Urinary bladder (tissue), 4 donors: ENCODE measurements around the gene CEP95. TPM values are rescaled to one million over a fixed set of nuclear protein-coding genes. Genes with fewer than 3 reads are reported as not detected.
"Not testable (repeated sequence)": the region's sequence is repeated elsewhere in the genome, so short reads cannot be mapped to it uniquely, and the experiment has no call there.

ENCODE experiments used
- DNase-seq: peaks from one replicate; pipeline ENCODE4 v3.0.0-alpha.2; 2015; ENCODE audit errors: extremely low spot score
- H3K27ac ChIP-seq: one replicate; pipeline ENCODE4 v1.5.1; 2013; ENCODE audit warnings: low read depth, mild to moderate bottlenecking, moderate library complexity
- H3K36me3 ChIP-seq: one replicate; pipeline ENCODE4 v1.6.1; 2013; ENCODE audit warnings: mild to moderate bottlenecking, moderate library complexity; ENCODE audit not compliant: insufficient read depth
- H3K4me1 ChIP-seq: one replicate; pipeline ENCODE4 v1.6.1; 2013; ENCODE audit warnings: mild to moderate bottlenecking, moderate library complexity; ENCODE audit not compliant: insufficient read depth
- H3K4me3 ChIP-seq: one replicate; pipeline ENCODE4 v1.5.1; 2013; ENCODE audit warnings: low read depth, low read length
- WGBS: extraction: QIAGEN DNeasy Blood & Tissue Kit; methylation state at CpG from one replicate; pipeline ENCODE4 v1.1.7; 2013; 5-methylcytosine and 5-hydroxymethylcytosine counted together
- polyA plus RNA-seq: library from polyadenylated mRNA; stranded (reverse); fragments of 200-250 nt; gene quantifications from one replicate; pipeline ENCODE4 v1.2.3, GENCODE V29; 2013
- total RNA-seq: library from RNA; depleted of rRNA; stranded (reverse); fragments of >200 nt; gene quantifications from one replicate; pipeline ENCODE4 v1.2.3, GENCODE V29; 2014
- donor health status: healthy with polysubstance abuse.
- donor health status: healthy.

Gene CEP95
- total and polyA plus RNA-seq, 2 donors = 26.7 to 105 TPM

- no peak for DNase-seq
- WGBS = 98% methylated on average over 1 of the region's 1 CpG
- no peaks in the 10 kb centered on the region for H3K36me3 ChIP-seq
- no peak overlapping the region for H3K4me3 ChIP-seq
- H3K4me1 ChIP-seq = no peaks in the 10 kb centered on the region
- no peak overlapping the region for H3K27ac ChIP-seq
Measured at GRCh38 chr17:64480951-64481350, 25.8 kb upstream of the CEP95 start.

GRCh38 chr17:64484380-64484779, 22.4 kb upstream of the CEP95 start:
- no peak for DNase-seq

GRCh38 chr17:64488301-64488700, 18.5 kb upstream of the CEP95 start:
- Histone ChIP-seq H3K27ac (no peak overlapping the region), H3K4me3 (no peak overlapping the region), H3K36me3 (peaks cover 1% of the 10 kb centered on the region), H3K4me1 (no peaks in the 10 kb centered on the region)
- 97% methylated on average over 2 of the region's 2 CpGs for WGBS
- DNase-seq = no peak

More at GRCh38 chr17:64484380-64484779, 22.4 kb upstream of the CEP95 start:
- Histone ChIP-seq H3K27ac (no peak overlapping the region), H3K36me3 (no peaks in the 10 kb centered on the region), H3K4me3 (no peak overlapping the region), H3K4me1 (no peaks in the 10 kb centered on the region)
- WGBS = 93% methylated on average over 3 of the region's 3 CpGs

GRCh38 chr17:64491034-64491860, 15.5 kb upstream of the CEP95 start:
- Histone ChIP-seq H3K4me1 (no peaks in the 10 kb centered on the region), H3K27ac (no peak overlapping the region), H3K4me3 (no peak overlapping the region), H3K36me3 (peaks cover 1% of the 10 kb centered on the region)
- WGBS = 93% methylated on average over 13 of the region's 13 CpGs
- DNase-seq = no peak

- Histone ChIP-seq H3K27ac (no peak overlapping the region), H3K4me1 (no peaks in the 10 kb centered on the region), H3K36me3 (peaks cover 1% of the 10 kb centered on the region), H3K4me3 (no peak overlapping the region)
- no peak for DNase-seq
- WGBS = 84% methylated on average over 3 of the region's 3 CpGs
Measured at GRCh38 chr17:64491994-64492393, 14.8 kb upstream of the CEP95 start.

GRCh38 chr17:64492481-64493109, 14.2 kb upstream of the CEP95 start:
- H3K27ac ChIP-seq = no peak overlapping the region
- WGBS = 87% methylated on average over 6 of the region's 6 CpGs
- H3K4me3 ChIP-seq = no peak overlapping the region
- peaks cover 1% of the 10 kb centered on the region for H3K36me3 ChIP-seq
- H3K4me1 ChIP-seq = no peaks in the 10 kb centered on the region
- no peak for DNase-seq

- 94% methylated on average over 2 of the region's 2 CpGs for WGBS
- Histone ChIP-seq H3K36me3 (peaks cover 3% of the 10 kb centered on the region), H3K4me1 (no peaks in the 10 kb centered on the region), H3K27ac (no peak overlapping the region), H3K4me3 (no peak overlapping the region)
- no peak for DNase-seq
Measured at GRCh38 chr17:64494121-64494520, 12.7 kb upstream of the CEP95 start.

GRCh38 chr17:64495300-64495699, 11.5 kb upstream of the CEP95 start:
- not testable (repeated sequence) for H3K36me3 ChIP-seq, H3K4me1 ChIP-seq, DNase-seq, H3K4me3 ChIP-seq, H3K27ac ChIP-seq
- 94% methylated on average over 5 of the region's 5 CpGs for WGBS

GRCh38 chr17:64496348-64496785, 10.4 kb upstream of the CEP95 start:
- H3K27ac ChIP-seq = peak overlapping the region; percentile 53
- peaks cover 6% of the 10 kb centered on the region for H3K36me3 ChIP-seq
- peak overlapping the region; percentile 61 for H3K4me3 ChIP-seq
- no peaks in the 10 kb centered on the region for H3K4me1 ChIP-seq
- WGBS = under 1% methylated on average over 20 of the region's 20 CpGs
- no peak for DNase-seq

- Histone ChIP-seq H3K4me1 (no peaks in the 10 kb centered on the region), H3K36me3 (peaks cover 8% of the 10 kb centered on the region), H3K27ac (peak within 1 kb of the TSS; percentile 67), H3K4me3 (peak within 1 kb of the TSS; percentile 61)
- WGBS = under 1% methylated on average over 50 of the region's 50 CpGs
- peak; percentile 84 for DNase-seq
Measured at GRCh38 chr17:64496786-64497564, 9.8 kb upstream of the CEP95 start, which contains the start of gene POLG2. Gene POLG2 (minus strand): TSS chr17:64497054. CDS start chr17:64496968, 86 bp downstream.

- Histone ChIP-seq H3K27ac (peak overlapping the region; percentile 67), H3K4me1 (no peaks in the 10 kb centered on the region), H3K4me3 (no peak overlapping the region), H3K36me3 (peaks cover 10% of the 10 kb centered on the region)
- no peak for DNase-seq
- WGBS = 43% methylated on average over 4 of the region's 4 CpGs
Measured at GRCh38 chr17:64497565-64498035, 9.2 kb upstream of the CEP95 start.

GRCh38 chr17:64498308-64499203, 8.2 kb upstream of the CEP95 start:
- no peak for DNase-seq
- no peak overlapping the region for H3K4me3 ChIP-seq
- WGBS = 64% methylated on average over 7 of the region's 7 CpGs
- H3K4me1 ChIP-seq = no peaks in the 10 kb centered on the region
- peaks cover 10% of the 10 kb centered on the region for H3K36me3 ChIP-seq
- H3K27ac ChIP-seq = no peak overlapping the region
